HepG2 (cell line): ENCODE results near the gene ABCA2. TPM values are rescaled to one million over a fixed set of nuclear protein-coding genes. Genes with fewer than 3 reads are reported as not detected.

Experiments used
- CCDC6 ChIP-seq: sonication (generic); formaldehyde crosslinking; IDR thresholded peaks from 2 replicates; pipeline ENCODE4 v1.8.1; 2022; ENCODE audit warnings: mild to moderate bottlenecking, missing genetic modification reagents, moderate library complexity
- EP300 ChIP-seq, 3 experiments: sonication (generic) in 1 of 3; formaldehyde crosslinking in 1 of 3; IDR thresholded peaks; 2 replicates each; pipeline versions ENCODE4 v1.5.1 to v1.6.1; 2011 to 2020; ENCODE audit warnings: low read depth in 2 of 3, low read length in 2 of 3, borderline replicate concordance in 1 of 3, improper control_type of control experiment in 1 of 3, mild to moderate bottlenecking in 1 of 3, missing genetic modification reagents in 1 of 3, moderate library complexity in 1 of 3
- ESRRA ChIP-seq: sonication (generic); formaldehyde crosslinking; IDR thresholded peaks from 2 replicates; pipeline ENCODE4 v1.5.1; 2020; ENCODE audit warnings: mild to moderate bottlenecking, low read depth, missing genetic modification reagents
- FOXA3 ChIP-seq: IDR thresholded peaks from 2 replicates; pipeline ENCODE4 v1.6.1; 2016; ENCODE audit warnings: missing genetic modification reagents, missing compliant biosample characterization
- KDM6A ChIP-seq: IDR thresholded peaks from 2 replicates; pipeline ENCODE4 v1.6.1; 2016; ENCODE audit warnings: low read depth
- MYC ChIP-seq: sonication (generic); formaldehyde crosslinking; IDR thresholded peaks from 2 replicates; pipeline ENCODE4 v1.9.0; 2021; ENCODE audit warnings: missing genetic modification reagents, borderline replicate concordance
- MZF1 ChIP-seq: sonication (generic); formaldehyde crosslinking; IDR thresholded peaks from 2 replicates; pipeline ENCODE4 v1.8.1; 2023; ENCODE audit warnings: mild to moderate bottlenecking, missing genetic modification reagents, borderline replicate concordance
- NR2F6 ChIP-seq, 2 experiments: IDR thresholded peaks; 2 replicates each; pipeline ENCODE4 v1.6.1; 2016; ENCODE audit warnings: antibody characterized with exemption in 1 of 2, mild to moderate bottlenecking in 1 of 2
- SAP130 ChIP-seq: IDR thresholded peaks from 2 replicates; pipeline ENCODE4 v1.6.1; 2016; ENCODE audit warnings: low read depth
- TSC22D2 ChIP-seq: sonication (generic); formaldehyde crosslinking; IDR thresholded peaks from 2 replicates; pipeline ENCODE4 v1.5.1; 2020; ENCODE audit warnings: missing genetic modification reagents, mild to moderate bottlenecking, borderline replicate concordance
- U2AF1 ChIP-seq: fragments of 200-400 bp; formaldehyde crosslinking; optimal IDR thresholded peaks from 2 replicates; pipeline ENCODE3; 2017; ENCODE audit warnings: mild to moderate bottlenecking, low read depth, low read length
- ZBTB1 ChIP-seq: sonication (generic); formaldehyde crosslinking; IDR thresholded peaks from 2 replicates; pipeline ENCODE4 v1.4.0; 2020; ENCODE audit warnings: missing genetic modification reagents, borderline replicate concordance
- ZBTB7A ChIP-seq: sonication (generic); formaldehyde crosslinking; IDR thresholded peaks from 2 replicates; pipeline ENCODE4 v1.8.0; 2022; ENCODE audit warnings: mild to moderate bottlenecking, missing genetic modification reagents
- ZNF274 ChIP-seq: sonication (generic); formaldehyde crosslinking; IDR thresholded peaks from 2 replicates; pipeline ENCODE4 v1.5.1; 2020; ENCODE audit warnings: mild to moderate bottlenecking, missing genetic modification reagents
- ZNF530 ChIP-seq: sonication (generic); formaldehyde crosslinking; IDR thresholded peaks from 2 replicates; pipeline ENCODE4 v1.5.0; 2020; ENCODE audit warnings: low read depth, mild to moderate bottlenecking, missing genetic modification reagents
- polyA plus RNA-seq, 8 experiments: library from polyadenylated mRNA; depleted of rRNA in 3 of 8; stranded (reverse) in 7 of 8; unstranded in 1 of 8; fragments of >200 nt; fragmentation: Illumina TruSeq in 4 of 8; extraction: Trizol in 4 of 8; gene quantifications; 2 replicates each; pipeline versions ENCODE4 v1.2.1 to v1.2.3, GENCODE V29; 2011 to 2016; ENCODE audit warnings: low read depth in 4 of 8, missing spikeins in 1 of 8, mixed read lengths in 1 of 8; ENCODE audit not compliant: insufficient read depth in 1 of 8
- total RNA-seq, 5 experiments: library from RNA; depleted of rRNA; stranded (reverse); fragments of >200 nt; fragmentation: Illumina TruSeq; extraction: Trizol; gene quantifications; 2 replicates each; pipeline ENCODE4 v1.2.3, GENCODE V29; 2016; ENCODE audit warnings: low read depth in 1 of 5
- TF ChIP-seq, protein P1 (sequence below): sonication (generic); formaldehyde crosslinking; IDR thresholded peaks from 2 replicates; pipeline ENCODE4 v1.5.0; 2020; ENCODE audit warnings: missing genetic modification reagents, mild to moderate bottlenecking, borderline replicate concordance
- TF ChIP-seq, protein P2 (sequence below): IDR thresholded peaks from 2 replicates; pipeline ENCODE4 v1.6.1; 2016; ENCODE audit warnings: missing biosample characterization, missing genetic modification reagents, low read depth
- TF ChIP-seq, protein P3 (sequence below): fragments of 450-650 bp; IDR thresholded peaks from 2 replicates; pipeline ENCODE4 v1.6.1; 2017; ENCODE audit warnings: mild to moderate bottlenecking
- TF ChIP-seq, protein P4 (sequence below): IDR thresholded peaks from 2 replicates; pipeline ENCODE4 v1.6.1; 2016; ENCODE audit warnings: low read depth, missing genetic modification reagents, missing compliant biosample characterization

Gene ABCA2
- total and polyA plus RNA-seq, 2 of the 13 experiments (the other 11 are each of a cell fraction or from before 2014, with no cell fraction given), result 2.9 to 19.2 TPM

DNA sequence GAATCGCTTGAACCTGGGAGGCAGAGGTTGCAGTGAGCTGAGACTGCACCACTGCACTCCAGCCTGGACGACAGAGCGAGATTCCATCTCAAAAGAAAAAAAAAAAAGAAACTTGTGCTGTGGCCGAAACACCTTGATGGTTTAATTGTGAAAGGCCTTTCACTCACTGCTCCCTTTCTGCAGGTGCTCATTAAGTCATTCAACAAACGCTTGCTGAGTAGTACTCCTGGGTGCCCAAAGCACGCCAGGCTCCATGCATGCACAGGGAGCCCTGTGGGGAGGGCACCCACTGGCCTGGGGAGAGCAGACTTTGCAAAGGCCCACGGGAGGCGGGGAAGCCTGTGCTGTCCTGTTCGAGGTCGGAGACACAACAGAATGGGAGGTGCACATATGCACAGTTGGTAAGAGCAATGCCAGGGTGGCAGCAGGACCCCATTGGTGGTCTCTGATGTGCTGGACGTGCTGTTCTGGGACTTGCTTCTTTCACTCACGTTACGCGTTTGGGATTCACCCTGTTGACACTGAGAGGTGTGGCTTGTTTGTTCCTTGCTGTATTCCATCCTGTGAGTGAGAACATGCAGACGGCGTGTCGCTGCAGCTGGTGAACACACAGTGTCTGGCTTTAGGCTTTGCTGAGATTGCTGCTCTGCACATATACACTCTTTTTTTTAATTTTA lies 28.8 kb upstream of the ABCA2 start (continued):
- peak; percentile 47; the same call in 1 of the 2 replicates for TF ChIP-seq SAP130 (CRISPR knock-in tag)
- TF ChIP-seq, protein P1, sequence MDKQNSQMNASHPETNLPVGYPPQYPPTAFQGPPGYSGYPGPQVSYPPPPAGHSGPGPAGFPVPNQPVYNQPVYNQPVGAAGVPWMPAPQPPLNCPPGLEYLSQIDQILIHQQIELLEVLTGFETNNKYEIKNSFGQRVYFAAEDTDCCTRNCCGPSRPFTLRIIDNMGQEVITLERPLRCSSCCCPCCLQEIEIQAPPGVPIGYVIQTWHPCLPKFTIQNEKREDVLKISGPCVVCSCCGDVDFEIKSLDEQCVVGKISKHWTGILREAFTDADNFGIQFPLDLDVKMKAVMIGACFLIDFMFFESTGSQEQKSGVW, result no peak
- TF ChIP-seq, protein P2, sequence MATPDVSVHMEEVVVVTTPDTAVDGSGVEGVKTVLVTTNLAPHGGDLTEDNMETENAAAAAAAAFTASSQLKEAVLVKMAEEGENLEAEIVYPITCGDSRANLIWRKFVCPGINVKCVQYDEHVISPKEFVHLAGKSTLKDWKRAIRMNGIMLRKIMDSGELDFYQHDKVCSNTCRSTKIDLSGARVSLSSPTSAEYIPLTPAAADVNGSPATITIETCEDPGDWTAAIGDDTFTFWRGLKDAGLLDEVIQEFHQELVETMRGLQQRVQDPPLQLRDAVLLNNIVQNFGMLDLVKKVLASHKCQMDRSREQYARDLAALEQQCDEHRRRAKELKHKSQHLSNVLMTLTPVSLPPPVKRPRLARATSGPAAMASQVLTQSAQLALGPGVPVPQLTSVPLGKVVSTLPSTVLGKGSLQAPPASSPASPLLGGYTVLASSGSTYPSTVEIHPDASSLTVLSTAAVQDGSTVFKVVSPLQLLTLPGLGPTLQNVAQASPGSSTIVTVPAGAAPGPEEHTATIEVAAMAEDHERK (CRISPR knock-in tag), result no peak
- TF ChIP-seq, protein P3, sequence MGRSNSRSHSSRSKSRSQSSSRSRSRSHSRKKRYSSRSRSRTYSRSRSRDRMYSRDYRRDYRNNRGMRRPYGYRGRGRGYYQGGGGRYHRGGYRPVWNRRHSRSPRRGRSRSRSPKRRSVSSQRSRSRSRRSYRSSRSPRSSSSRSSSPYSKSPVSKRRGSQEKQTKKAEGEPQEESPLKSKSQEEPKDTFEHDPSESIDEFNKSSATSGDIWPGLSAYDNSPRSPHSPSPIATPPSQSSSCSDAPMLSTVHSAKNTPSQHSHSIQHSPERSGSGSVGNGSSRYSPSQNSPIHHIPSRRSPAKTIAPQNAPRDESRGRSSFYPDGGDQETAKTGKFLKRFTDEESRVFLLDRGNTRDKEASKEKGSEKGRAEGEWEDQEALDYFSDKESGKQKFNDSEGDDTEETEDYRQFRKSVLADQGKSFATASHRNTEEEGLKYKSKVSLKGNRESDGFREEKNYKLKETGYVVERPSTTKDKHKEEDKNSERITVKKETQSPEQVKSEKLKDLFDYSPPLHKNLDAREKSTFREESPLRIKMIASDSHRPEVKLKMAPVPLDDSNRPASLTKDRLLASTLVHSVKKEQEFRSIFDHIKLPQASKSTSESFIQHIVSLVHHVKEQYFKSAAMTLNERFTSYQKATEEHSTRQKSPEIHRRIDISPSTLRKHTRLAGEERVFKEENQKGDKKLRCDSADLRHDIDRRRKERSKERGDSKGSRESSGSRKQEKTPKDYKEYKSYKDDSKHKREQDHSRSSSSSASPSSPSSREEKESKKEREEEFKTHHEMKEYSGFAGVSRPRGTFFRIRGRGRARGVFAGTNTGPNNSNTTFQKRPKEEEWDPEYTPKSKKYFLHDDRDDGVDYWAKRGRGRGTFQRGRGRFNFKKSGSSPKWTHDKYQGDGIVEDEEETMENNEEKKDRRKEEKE, result no peak
- TF ChIP-seq EP300 (IDR thresholded peaks at IDR 0.05; ENCODE audit: low read depth in 2 of 2, low read length in 2 of 2), result no peak
- no peak for TF ChIP-seq EP300 (CRISPR knock-in tag; IDR thresholded peaks at IDR 0.05; ENCODE audit: borderline replicate concordance)
- no peak for TF ChIP-seq MZF1 (CRISPR knock-in tag)
- no peak for TF ChIP-seq U2AF1
- TF ChIP-seq, protein P4, sequence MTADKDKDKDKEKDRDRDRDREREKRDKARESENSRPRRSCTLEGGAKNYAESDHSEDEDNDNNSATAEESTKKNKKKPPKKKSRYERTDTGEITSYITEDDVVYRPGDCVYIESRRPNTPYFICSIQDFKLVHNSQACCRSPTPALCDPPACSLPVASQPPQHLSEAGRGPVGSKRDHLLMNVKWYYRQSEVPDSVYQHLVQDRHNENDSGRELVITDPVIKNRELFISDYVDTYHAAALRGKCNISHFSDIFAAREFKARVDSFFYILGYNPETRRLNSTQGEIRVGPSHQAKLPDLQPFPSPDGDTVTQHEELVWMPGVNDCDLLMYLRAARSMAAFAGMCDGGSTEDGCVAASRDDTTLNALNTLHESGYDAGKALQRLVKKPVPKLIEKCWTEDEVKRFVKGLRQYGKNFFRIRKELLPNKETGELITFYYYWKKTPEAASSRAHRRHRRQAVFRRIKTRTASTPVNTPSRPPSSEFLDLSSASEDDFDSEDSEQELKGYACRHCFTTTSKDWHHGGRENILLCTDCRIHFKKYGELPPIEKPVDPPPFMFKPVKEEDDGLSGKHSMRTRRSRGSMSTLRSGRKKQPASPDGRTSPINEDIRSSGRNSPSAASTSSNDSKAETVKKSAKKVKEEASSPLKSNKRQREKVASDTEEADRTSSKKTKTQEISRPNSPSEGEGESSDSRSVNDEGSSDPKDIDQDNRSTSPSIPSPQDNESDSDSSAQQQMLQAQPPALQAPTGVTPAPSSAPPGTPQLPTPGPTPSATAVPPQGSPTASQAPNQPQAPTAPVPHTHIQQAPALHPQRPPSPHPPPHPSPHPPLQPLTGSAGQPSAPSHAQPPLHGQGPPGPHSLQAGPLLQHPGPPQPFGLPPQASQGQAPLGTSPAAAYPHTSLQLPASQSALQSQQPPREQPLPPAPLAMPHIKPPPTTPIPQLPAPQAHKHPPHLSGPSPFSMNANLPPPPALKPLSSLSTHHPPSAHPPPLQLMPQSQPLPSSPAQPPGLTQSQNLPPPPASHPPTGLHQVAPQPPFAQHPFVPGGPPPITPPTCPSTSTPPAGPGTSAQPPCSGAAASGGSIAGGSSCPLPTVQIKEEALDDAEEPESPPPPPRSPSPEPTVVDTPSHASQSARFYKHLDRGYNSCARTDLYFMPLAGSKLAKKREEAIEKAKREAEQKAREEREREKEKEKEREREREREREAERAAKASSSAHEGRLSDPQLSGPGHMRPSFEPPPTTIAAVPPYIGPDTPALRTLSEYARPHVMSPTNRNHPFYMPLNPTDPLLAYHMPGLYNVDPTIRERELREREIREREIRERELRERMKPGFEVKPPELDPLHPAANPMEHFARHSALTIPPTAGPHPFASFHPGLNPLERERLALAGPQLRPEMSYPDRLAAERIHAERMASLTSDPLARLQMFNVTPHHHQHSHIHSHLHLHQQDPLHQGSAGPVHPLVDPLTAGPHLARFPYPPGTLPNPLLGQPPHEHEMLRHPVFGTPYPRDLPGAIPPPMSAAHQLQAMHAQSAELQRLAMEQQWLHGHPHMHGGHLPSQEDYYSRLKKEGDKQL (CRISPR knock-in tag), result no peak
- TF ChIP-seq CCDC6 (CRISPR knock-in tag), result no peak
- no peak for TF ChIP-seq NR2F6 (IDR thresholded peaks at IDR 0.05)
- 0 out of 2 replicates have a peak, but pooled peaks have one; percentile 13 for TF ChIP-seq NR2F6 (CRISPR knock-in tag; IDR thresholded peaks at IDR 0.05)
- TF ChIP-seq ZBTB7A (CRISPR knock-in tag), result no peak
- TF ChIP-seq MYC (CRISPR knock-in tag), result peak; percentile 46; the same call in 1 of the 2 replicates
- peak; percentile 73 for TF ChIP-seq FOXA3 (CRISPR knock-in tag)
- no peak for TF ChIP-seq KDM6A (CRISPR knock-in tag)
- no peak for TF ChIP-seq ZNF274
- TF ChIP-seq ESRRA (CRISPR knock-in tag), result no peak
- no peak for TF ChIP-seq TSC22D2 (CRISPR knock-in tag)
- no peak for TF ChIP-seq ZBTB1
- no peak for TF ChIP-seq ZNF530 (CRISPR knock-in tag)
